Suprapubic skin (tissue), 4 donors: Measurements from ENCODE around the gene SLC51B. TPM values are rescaled to one million over a fixed set of nuclear protein-coding genes. Genes with fewer than 3 reads are reported as not detected.

ENCODE experiments used
- DNase-seq, 2 donors: peaks; one replicate each; pipeline ENCODE4 v3.0.0-alpha.2; 2019; ENCODE audit warnings: low spot score in 2 of 2
- H3K27ac ChIP-seq: fragments of 200-600 bp; sonication (generic); one replicate; pipeline ENCODE4 v1.5.1; 2019
- H3K27me3 ChIP-seq: fragments of 200-600 bp; sonication (generic); one replicate; pipeline ENCODE4 v1.5.1; 2019
- H3K36me3 ChIP-seq: fragments of 200-600 bp; sonication (generic); one replicate; pipeline ENCODE4 v1.5.1; 2019
- H3K4me1 ChIP-seq: fragments of 200-600 bp; sonication (generic); one replicate; pipeline ENCODE4 v1.5.1; 2019
- H3K4me3 ChIP-seq: fragments of 200-600 bp; sonication (generic); one replicate; pipeline ENCODE4 v1.5.1; 2019; ENCODE audit warnings: mild to moderate bottlenecking
- H3K9me3 ChIP-seq: fragments of 200-600 bp; sonication (generic); one replicate; pipeline ENCODE4 v1.5.1; 2019
- CTCF ChIP-seq, 2 donors: fragments of 200-600 bp in 1 of 2; fragments of 450-650 bp in 1 of 2; sonication (generic) in 1 of 2; IDR thresholded peaks; one replicate each; pipeline ENCODE4 v1.5.1; 2016 to 2019; ENCODE audit warnings: antibody characterized with exemption in 2 of 2, mild to moderate bottlenecking in 1 of 2, moderate library complexity in 1 of 2
- EP300 ChIP-seq: sonication (generic); formaldehyde crosslinking; IDR thresholded peaks from one replicate; pipeline ENCODE4 v1.6.1; 2017; ENCODE audit warnings: antibody characterized with exemption
- POLR2A ChIP-seq, 2 donors: fragments of 450-650 bp; IDR thresholded peaks; one replicate each; pipeline ENCODE4 v1.6.1; 2017; ENCODE audit warnings: antibody characterized with exemption in 2 of 2, mild to moderate bottlenecking in 2 of 2, moderate library complexity in 2 of 2
- POLR2AphosphoS5 ChIP-seq, 3 donors: sonication (generic); formaldehyde crosslinking; IDR thresholded peaks; one replicate each; pipeline ENCODE4 v1.6.1; 2017; ENCODE audit warnings: antibody characterized with exemption in 3 of 3
- WGBS: methylation state at CpG from one replicate; pipeline ENCODE4 v1.1.5; 2018; 5-methylcytosine and 5-hydroxymethylcytosine counted together
- total RNA-seq, 4 donors: library from RNA; depleted of rRNA; stranded (reverse); fragments of >200 nt; gene quantifications; one replicate each; pipeline ENCODE4 v1.1.0, GENCODE V29; 2016

SLC51B gene
- total RNA-seq, 4 donors from 2014 or later, result 0.60 TPM; not detected in 3

DNA sequence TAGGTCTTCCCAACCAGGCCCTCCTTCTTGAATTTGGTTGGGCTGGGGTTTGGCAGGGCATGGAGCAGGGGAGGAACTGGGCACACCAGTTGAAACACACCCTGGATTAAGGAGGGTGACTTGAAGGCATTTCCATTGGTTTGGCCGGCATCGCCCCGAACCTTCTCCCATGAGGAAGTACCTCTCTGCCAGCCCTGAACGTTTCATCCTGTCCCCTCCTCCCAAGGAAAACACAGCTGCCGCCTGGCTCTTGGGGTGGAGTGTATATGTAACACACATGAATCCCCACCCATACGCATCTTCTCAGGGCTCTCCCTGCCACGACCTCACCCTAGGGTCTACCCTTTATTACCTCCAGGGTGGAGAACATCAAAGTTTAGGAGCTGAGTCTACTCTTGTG lies 55.3 kb downstream of the SLC51B start:
- H3K4me3 ChIP-seq, result no peak overlapping the region
- peaks cover 59% of the 10 kb centered on the region for H3K36me3 ChIP-seq
- no peaks in the 10 kb centered on the region for H3K9me3 ChIP-seq
- TF ChIP-seq POLR2AphosphoS5 (IDR thresholded peaks at IDR 0.05) (no peak), POLR2A (IDR thresholded peaks at IDR 0.05) (no peak), EP300 (no peak), CTCF (IDR thresholded peaks at IDR 0.05) (no peak)
- DNase-seq, result peak; percentile 47 to 63
- WGBS, result 32% methylated on average over 7 of the region's 7 CpGs
- H3K4me1 ChIP-seq, result no peaks in the 10 kb centered on the region
- no peaks in the 10 kb centered on the region for H3K27me3 ChIP-seq
- no peak overlapping the region for H3K27ac ChIP-seq

DNA sequence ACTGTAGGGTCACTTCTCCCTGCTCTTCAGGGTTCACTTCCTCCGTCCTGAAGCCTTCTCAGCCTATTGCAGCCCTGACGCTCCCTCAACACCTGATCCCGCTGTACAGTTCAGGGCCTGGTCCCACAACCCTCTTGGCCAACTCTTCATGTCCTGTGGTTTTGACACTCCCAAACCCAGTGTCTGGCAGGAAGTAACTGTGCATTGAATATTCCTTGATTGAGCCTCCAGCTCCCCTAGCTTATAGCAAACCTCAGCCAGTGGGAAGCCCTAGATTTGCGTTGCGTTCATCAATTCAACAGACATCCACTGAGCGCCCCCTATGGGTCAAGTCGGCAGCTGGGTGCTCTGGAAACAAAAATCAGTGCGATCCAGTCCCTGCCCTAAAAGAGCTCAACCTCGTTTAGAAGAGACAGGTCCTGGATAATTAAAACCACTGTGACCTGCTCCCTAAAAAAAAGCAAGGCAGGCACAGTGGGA lies 56.3 kb downstream of the SLC51B start:
- Histone ChIP-seq H3K27ac (no peak overlapping the region), H3K27me3 (no peaks in the 10 kb centered on the region), H3K9me3 (no peaks in the 10 kb centered on the region), H3K4me1 (no peaks in the 10 kb centered on the region), H3K36me3 (peaks cover 67% of the 10 kb centered on the region), H3K4me3 (no peak overlapping the region)
- 32% methylated on average over 9 of the region's 9 CpGs for WGBS
- peak; percentile 69 to 71 for DNase-seq
- TF ChIP-seq POLR2AphosphoS5 (IDR thresholded peaks at IDR 0.05) (no peak), CTCF (IDR thresholded peaks at IDR 0.05) (peak; percentile 55 to 64)

DNA sequence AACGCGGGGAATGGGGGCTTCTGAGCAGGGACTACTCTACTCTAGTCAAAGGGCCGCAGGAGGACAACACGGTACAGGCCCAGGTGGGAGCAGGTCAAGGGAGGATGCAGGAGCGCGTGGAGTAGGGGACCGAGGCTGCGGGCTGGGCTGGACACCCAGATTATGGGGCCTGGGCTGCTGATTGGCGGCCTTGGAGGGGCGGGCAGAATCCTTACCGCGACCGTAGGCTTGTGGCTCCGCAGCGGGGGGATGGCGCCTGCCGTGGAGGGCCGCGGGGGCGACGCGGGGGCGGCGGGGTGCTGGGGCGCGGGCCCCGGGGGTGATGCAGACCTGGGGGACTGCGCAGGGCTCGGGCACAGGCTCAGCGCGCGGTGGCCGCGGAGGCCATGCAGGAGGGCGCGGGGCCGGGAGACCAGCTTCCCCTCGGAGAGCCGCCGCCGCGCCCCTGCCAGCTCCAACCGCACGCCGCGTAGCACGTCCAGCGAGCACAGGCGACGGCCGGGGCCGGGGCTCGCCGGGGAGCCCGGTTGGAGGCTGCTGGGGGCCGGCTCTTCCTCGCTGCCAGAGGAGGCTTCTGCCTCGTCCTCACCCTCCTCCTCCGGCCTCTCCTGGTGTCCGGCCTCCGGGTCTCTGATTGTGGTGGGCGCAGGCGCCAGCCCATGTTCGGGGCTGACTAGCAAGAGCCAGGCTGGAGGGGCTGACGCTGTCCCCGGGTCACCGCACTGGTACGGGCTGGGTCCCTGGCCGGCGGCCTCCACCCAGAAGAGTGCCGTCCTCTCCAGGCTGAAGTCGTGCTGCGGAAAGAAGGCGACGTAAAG lies 56.9 kb downstream of the SLC51B start:
- H3K4me1 ChIP-seq, result no peaks in the 10 kb centered on the region
- peak in 1 of 2 donors; percentile 56 for DNase-seq
- no peaks in the 10 kb centered on the region for H3K27me3 ChIP-seq
- WGBS, result 82% methylated on average over 44 of the region's 75 CpGs
- H3K9me3 ChIP-seq, result no peaks in the 10 kb centered on the region
- H3K36me3 ChIP-seq, result peaks cover 63% of the 10 kb centered on the region
- H3K4me3 ChIP-seq, result no peak overlapping the region
- TF ChIP-seq EP300, result no peak
- TF ChIP-seq POLR2AphosphoS5 (IDR thresholded peaks at IDR 0.05), result no peak
- no peak for TF ChIP-seq POLR2A (IDR thresholded peaks at IDR 0.05)
- TF ChIP-seq CTCF (IDR thresholded peaks at IDR 0.05), result no peak
- H3K27ac ChIP-seq, result no peak overlapping the region

GRCh38 chr15:65102912-65103311 lies 57.7 kb downstream of the SLC51B start:
- peaks cover 58% of the 10 kb centered on the region for H3K36me3 ChIP-seq

More at GRCh38 chr15:65102912-65103311, 57.7 kb downstream of the SLC51B start:
- H3K4me3 ChIP-seq, result no peak overlapping the region
- H3K27ac ChIP-seq, result no peak overlapping the region
- TF ChIP-seq POLR2A (IDR thresholded peaks at IDR 0.05) (no peak), EP300 (no peak), CTCF (IDR thresholded peaks at IDR 0.05) (no peak), POLR2AphosphoS5 (IDR thresholded peaks at IDR 0.05) (no peak)
- H3K4me1 ChIP-seq, result no peaks in the 10 kb centered on the region
- no peak for DNase-seq
- 92% methylated on average over 3 of the region's 3 CpGs for WGBS
- H3K9me3 ChIP-seq, result no peaks in the 10 kb centered on the region
- H3K27me3 ChIP-seq, result no peaks in the 10 kb centered on the region

Other genes starting within 250 kb of the SLC51B start
- 1 to 10 TPM in 3 of 4 donors, under 1 TPM in 1; 0.42 to 5.9 (median 1.5) TPM for gene PIF1, start 219.7 kb upstream of the SLC51B start, total RNA-seq
- 10 to 100 TPM in 1 of 4 donors, 1 to 10 TPM in 3; 6.7 to 13.8 (median 8.0) TPM for gene PLEKHO2, start 203.5 kb upstream of the SLC51B start, total RNA-seq
- 1 to 10 TPM; 2.1 to 3.6 (median 2.8) TPM for gene ANKDD1A, start 133.5 kb upstream of the SLC51B start, total RNA-seq
- 10 to 100 TPM; 57.0 to 84.3 (median 73.5) TPM for gene SPG21, start 55.5 kb upstream of the SLC51B start, total RNA-seq
- gene MTFMT, start 15.7 kb upstream of the SLC51B start, total RNA-seq, result 100 to 1,000 TPM in 1 of 4 donors, 10 to 100 TPM in 3; 11.7 to 159 (median 18.1) TPM
- gene RASL12, start 22.6 kb downstream of the SLC51B start, total RNA-seq, result 1 to 10 TPM; 4.8 to 9.7 (median 6.7) TPM
- not detected for gene KBTBD13, start 31.4 kb downstream of the SLC51B start, total RNA-seq
- gene UBAP1L, start 69.8 kb downstream of the SLC51B start, total RNA-seq, result 10 to 100 TPM in 1 of 4 donors, 1 to 10 TPM in 3; 2.3 to 21.4 (median 5.6) TPM
- 10 to 100 TPM; 18.1 to 46.3 (median 22.0) TPM for gene PDCD7, start 88.4 kb downstream of the SLC51B start, total RNA-seq
- 100 to 1,000 TPM in 1 of 4 donors, 10 to 100 TPM in 3; 45.5 to 103 (median 58.3) TPM for gene CLPX, start 140.0 kb downstream of the SLC51B start, total RNA-seq
- gene CILP, start 166.1 kb downstream of the SLC51B start, total RNA-seq, result 10 to 100 TPM in 3 of 4 donors, 1 to 10 TPM in 1; 2.7 to 15.2 (median 11.3) TPM
- 10 to 100 TPM in 3 of 4 donors, 1 to 10 TPM in 1; 8.2 to 16.7 (median 11.7) TPM for gene PARP16, start 241.5 kb downstream of the SLC51B start, total RNA-seq